ENCODE data around the gene PTBP1. TPM values are rescaled to one million over a fixed set of nuclear protein-coding genes. Genes with fewer than 3 reads are reported as not detected.
"Not testable (repeated sequence)": the region's sequence is repeated elsewhere in the genome, so short reads cannot be mapped to it uniquely, and the experiment has no call there.

The PTBP1 gene
- total RNA-seq, 1 experiment from 2014 or later, result 425 TPM

DNA sequence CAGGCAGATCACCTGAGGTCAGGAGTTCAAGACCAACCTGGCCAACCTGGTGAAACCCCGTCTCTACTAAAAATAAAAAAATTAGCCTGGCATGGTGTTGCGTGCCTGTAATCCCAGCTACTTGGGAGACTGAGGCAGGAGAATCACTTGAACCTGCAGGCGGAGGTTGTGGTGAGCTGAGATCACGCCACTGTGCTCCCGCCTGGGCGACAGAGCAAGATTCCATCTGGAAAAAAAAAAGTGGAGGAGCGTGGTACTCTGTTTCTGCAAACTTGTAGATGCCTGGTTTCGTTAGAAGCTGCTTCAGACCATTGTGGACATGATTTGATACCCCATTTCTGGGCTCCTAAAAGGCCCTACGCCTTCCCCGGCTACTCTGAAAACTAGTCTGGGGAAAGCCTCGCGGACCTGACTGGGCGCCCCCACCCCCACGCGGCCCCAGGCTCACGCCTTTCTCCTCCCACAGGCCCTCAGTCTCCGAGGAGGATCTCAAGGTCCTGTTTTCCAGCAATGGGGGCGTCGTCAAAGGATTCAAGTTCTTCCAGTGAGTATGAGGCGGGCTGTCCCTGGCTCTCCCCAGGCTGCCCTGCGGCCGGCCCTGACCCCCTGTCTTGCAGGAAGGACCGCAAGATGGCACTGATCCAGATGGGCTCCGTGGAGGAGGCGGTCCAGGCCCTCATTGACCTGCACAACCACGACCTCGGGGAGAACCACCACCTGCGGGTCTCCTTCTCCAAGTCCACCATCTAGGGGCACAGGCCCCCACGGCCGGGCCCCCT lies 13.0 kb downstream of the PTBP1 start:
- DNase-seq (ENCODE audit: low read depth), result no peak

DNA sequence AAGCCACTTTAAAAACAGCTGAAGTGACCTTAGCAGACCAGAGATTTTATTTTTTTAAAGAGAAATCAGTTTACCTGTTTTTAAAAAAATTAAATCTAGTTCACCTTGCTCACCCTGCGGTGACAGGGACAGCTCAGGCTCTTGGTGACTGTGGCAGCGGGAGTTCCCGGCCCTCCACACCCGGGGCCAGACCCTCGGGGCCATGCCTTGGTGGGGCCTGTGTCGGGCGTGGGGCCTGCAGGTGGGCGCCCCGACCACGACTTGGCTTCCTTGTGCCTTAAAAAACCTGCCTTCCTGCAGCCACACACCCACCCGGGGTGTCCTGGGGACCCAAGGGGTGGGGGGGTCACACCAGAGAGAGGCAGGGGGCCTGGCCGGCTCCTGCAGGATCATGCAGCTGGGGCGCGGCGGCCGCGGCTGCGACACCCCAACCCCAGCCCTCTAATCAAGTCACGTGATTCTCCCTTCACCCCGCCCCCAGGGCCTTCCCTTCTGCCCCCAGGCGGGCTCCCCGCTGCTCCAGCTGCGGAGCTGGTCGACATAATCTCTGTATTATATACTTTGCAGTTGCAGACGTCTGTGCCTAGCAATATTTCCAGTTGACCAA lies 13.7 kb downstream of the PTBP1 start:
- no peak for DNase-seq (ENCODE audit: low read depth)

DNA sequence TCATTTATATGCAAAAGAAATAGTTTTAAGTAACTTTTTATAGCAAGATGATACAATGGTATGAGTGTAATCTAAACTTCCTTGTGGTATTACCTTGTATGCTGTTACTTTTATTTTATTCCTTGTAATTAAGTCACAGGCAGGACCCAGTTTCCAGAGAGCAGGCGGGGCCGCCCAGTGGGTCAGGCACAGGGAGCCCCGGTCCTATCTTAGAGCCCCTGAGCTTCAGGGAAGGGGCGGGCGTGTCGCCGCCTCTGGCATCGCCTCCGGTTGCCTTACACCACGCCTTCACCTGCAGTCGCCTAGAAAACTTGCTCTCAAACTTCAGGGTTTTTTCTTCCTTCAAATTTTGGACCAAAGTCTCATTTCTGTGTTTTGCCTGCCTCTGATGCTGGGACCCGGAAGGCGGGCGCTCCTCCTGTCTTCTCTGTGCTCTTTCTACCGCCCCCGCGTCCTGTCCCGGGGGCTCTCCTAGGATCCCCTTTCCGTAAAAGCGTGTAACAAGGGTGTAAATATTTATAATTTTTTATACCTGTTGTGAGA lies 14.3 kb downstream of the PTBP1 start:
- DNase-seq (ENCODE audit: low read depth), result no peak

DNA sequence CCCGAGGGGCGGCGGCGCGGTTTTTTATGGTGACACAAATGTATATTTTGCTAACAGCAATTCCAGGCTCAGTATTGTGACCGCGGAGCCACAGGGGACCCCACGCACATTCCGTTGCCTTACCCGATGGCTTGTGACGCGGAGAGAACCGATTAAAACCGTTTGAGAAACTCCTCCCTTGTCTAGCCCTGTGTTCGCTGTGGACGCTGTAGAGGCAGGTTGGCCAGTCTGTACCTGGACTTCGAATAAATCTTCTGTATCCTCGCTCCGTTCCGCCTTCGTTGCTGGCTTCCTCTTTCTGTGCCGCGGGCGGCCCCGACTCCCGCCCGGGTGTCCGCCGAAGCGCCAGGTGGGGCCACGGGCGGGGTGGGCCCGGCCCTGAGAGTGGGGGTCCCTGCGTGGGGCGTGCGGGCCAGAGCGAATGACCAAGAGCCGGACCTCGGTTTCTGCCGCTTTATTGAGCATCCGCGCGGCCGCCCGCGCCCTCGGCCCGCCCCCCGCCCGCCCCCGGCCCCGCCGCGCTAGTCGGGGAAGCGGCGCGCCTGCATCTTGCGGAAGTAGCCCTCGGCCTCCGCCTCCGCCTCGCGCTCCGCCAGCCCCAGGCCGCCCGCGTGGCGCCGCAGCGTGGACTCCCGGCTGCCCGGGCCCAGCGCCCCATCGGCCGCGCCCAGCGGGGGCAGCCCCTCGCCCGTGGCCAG lies 14.9 kb downstream of the PTBP1 start:
- no peak for DNase-seq (ENCODE audit: low read depth)

DNA sequence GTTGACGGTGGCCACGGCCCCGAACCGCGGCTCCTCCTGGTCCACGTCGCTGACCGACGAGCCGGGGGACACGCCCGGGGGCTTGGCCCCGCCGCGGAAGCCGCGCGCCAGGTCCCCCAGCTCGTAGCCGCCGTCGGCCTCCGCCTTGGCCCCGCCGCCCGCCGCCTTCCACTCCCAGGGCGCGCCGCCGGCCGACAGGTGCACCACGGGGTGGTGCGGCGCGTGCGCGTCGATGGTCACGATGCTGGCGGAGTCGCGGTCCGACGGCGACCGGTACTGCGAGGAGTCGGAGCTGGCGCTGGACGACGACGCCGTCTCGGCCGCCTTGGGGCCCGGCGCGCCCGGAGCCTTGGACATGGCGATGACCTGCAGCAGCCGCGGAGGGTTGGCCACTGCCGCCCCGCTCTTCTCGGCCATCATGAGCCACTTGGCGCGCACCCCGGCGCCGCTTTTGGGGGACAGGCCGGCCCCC lies 15.5 kb downstream of the PTBP1 start:
- DNase-seq (ENCODE audit: low read depth), result no peak

DNA sequence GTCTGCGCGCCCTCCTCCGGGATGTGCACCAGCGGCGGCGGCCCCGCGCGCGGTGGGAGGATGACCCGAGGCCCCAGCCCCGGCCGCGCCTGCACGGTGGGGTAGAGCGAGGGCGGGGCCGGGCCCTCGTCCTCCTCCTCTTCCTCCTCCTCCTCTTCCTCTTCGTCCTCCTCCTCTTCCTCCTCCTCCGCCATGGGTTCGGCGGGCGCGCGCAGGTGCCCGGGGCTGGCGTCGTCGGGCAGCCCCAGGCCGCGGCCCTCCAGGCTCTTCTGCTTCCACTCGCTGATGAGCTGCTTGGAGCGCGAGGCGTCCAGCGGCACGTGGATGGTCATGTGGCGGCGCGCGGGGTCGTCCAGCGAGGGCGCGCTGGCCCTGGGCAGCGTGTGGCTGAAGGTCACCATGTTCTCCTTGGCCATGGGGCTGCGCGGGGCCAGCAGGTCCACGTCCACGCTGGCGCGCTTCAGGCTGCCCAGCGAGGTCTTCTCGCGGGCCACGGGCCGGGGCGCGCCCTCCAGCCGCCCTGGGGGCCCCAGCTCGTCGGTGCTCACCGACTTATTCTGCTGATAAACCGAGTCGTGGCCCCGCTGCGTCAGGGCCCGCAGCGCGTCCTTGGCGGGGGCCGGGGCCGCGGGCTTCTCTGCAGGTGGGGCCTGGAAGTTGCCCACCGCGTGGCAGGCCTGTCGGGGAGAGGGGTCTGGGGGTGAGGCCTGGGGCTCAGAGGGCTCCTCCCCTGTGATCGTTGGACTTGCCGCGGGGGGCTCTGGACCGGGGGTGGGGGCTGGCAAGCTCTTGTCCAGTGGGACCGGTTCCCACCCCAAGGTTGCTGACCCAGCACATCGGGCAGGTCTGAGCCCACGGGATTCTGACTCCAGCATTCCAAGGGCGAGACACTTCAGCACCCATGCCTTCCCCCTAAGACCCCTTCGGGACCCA lies 16.2 kb downstream of the PTBP1 start:
- no peak for DNase-seq (ENCODE audit: low read depth)

DNA sequence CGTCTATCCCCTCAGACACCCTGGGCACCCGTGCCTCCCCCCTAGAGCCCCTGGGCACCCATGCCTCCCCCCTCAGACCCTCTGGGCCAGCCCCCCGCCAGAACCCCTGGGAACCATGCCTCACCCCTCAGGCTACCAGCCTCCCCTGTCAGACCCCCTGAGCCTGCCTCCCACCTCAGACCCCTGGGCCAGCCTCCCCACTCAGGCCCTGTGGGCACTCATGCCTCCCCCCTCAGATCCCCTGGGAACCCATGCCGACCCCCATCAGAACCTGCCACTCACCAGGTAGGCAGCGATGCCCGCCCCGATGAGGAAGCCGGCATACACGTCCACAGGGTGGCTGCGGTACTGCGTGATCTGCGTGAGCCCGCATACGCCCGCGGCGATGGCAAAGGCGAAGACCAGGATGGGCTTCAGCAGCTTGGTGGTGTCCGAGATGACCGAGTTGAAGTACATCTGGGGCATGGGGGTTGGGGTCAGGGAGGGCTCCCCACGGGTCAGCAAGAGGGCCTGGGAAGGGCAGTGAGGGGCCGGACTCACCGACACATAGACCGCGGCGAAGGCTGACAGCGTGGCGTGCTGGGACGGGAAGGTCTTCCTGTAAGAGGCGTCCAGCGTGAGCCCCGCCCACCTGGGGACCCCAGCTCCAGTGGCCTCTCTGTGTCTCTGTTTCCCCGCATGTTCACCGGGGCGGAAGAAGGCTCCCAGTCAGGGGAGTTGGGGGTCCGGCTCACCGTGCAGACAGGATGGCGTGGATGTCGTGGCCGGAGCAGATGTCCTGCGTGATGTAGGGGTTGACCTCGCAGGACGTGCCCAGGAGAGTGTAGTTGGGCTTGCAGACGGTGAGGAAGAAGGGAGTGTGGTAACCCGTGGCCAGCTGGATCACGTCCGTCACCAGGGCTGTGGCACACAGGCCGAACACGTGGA lies 17.2 kb downstream of the PTBP1 start:
- DNase-seq (ENCODE audit: low read depth), result no peak

DNA sequence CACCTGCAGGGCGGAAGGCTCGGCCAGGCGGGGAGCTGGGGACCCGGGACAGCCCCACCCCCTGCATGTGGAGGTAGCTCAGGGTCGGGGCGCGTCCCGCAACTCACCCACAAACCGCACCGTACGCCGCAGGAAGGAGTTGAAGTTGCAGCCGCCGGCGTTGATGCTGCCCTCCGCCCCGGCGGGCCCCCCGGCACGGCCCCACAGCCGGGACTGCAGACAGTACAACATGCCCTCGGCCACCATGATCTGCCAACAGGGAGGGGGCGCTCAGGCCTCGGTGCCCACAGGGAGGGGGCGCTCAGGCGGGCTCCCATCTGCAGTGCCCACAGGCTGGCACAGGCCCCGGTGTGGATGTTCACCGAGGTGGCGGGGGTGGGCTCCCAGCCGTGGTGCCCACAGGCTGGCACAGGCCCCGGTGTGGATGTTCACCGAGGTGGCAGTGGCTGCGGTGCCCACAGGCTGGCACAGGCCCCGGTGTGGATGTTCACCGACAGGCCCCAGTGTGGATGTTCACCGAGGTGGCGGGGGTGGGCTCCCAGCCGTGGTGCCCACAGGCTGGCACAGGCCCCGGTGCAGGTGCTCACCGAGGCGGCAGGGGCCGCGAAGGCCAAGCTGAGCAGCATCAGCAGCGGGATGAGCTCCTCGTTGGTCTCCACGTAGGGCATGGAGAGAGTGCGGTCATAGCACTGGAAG lies 18.0 kb downstream of the PTBP1 start:
- DNase-seq (ENCODE audit: low read depth), result no peak

DNA sequence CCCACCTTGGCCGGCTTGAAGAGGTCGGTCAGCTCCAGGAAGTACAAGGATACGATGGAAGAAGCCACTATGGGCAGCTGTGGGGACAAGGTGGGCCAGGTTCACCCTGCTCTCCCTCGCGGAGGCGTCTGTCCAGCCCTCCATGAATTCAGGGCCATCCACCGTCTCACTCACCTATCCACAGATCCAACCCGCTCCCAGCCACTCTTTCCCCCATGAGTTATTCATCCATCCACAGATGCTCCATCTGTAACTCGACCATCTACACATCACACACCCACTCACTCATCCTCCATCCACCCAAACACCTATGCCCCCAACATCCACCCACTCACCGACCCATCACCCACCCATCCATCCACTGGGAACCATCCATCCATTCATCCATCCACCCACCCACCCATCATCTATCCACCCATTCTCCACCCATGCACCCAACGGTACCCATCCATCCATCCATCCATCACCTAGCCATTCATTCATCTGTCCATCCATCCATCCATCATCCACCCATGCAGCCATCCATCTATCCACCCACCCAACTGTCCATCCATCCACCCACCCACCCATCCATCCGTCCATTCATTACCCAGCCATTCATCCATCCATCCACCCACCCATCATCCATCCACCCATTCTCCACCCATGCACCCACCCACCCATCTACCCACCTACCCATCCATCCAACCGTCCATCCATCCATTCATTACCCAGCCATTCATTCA lies 18.7 kb downstream of the PTBP1 start:
- no peak for DNase-seq (ENCODE audit: low read depth)

DNA sequence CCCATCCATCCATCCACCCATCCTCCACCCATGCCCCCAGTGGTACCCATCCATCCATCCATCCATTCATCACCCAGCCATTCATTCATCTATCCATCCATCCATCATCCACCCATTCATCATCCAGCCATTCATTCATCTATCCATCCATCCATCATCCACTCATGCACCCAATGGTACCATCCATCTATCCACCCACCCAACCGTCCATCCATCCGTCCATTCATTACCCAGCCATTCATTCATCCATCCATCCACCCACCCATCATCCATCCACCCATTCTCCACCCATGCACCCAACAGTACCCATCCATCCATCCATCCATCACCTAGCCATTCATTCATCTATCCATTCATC lies 19.2 kb downstream of the PTBP1 start:
- no peak for DNase-seq (ENCODE audit: low read depth)

DNA sequence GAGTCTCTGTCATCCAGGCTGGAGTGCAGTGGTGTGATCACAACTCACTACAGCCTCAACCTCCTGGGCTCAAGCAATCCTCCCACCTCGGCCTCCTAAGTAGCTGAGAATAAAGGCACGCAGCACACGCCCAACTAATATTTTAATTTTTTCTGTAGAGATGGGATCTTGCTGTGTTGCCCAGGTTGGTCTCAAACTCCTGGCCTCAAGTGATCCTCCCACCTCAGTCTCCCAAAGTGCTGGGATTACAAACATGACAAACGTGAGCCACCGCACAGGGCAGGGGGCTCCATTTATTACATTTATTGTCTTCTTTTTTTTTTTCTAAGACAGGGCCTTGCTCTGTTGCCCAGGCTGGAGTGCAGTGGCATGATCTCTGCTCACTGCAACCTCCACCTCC lies 23.0 kb downstream of the PTBP1 start:
- DNase-seq (ENCODE audit: low read depth), result not testable (repeated sequence)

DNA sequence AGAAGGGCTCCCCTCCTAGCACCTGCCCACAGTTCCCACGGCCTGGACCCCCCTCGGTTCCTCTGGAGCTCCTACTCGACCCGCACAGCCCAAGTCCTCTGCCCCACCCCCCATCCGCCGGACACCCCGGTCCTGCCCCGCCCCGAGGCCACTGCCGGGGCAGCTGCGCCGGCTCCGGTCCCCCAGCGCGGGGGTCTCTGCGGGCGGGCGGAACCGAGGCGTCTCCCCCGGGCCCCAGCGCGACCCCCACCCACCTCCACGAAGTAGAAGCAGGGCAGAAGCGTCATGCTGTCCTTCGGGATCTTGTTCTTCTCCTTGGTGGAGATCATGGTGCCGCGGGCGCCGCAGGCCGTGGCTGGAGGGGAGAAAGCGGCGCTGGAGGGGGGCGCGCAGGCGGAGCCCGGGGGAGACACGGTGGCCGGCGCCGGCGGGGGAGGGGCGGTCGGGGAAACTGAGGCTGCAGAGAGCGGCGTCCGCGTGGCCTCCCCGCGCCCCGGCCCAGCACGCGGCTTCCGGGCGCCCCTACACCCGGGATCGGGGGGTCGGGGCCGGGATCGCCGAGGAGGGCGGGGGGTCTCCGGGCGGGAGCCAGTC lies 24.1 kb downstream of the PTBP1 start:
- DNase-seq (ENCODE audit: low read depth), result no peak

DNA sequence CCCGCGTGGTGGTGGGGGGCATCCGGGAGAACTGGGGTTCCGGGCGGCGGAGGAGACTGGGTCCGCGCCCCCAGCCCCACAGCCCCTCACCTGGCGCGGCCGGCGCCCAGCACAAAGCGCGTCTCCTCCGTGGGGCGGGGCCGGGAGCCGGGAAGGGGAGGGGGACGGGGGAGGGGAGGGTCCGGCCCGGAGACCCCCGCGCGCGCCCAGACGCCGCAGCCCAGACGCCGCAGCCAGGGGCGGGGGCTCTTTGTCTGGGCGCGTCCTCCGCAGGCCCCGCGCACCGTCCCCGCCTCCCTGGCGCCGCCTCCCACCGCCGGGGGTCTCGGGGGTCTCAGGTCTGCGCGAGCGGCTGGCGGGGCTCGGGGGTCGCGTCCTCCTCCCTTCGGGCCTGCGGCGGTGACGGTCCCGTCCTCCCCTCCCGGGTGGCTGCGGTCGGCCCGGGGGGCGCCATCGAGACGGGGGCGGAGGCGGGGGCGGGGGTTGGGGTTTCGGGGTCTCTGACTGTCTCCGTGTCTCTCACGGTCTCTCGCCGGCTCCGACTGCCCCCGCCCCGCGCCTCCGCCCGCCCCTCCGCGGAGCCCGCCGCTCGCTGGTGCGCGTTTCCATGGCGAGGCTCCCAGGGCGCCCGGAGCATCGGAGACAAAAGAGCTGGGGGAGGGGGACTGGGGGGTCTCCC lies 24.7 kb downstream of the PTBP1 start, which contains the start of gene PLPPR3:
Gene PLPPR3, minus strand, starts transcription at position 131 of the 679 bp plus-strand sequence. CDS start 396 bp downstream, outside the sequence.
- DNase-seq (ENCODE audit: low read depth), result no peak

DNA sequence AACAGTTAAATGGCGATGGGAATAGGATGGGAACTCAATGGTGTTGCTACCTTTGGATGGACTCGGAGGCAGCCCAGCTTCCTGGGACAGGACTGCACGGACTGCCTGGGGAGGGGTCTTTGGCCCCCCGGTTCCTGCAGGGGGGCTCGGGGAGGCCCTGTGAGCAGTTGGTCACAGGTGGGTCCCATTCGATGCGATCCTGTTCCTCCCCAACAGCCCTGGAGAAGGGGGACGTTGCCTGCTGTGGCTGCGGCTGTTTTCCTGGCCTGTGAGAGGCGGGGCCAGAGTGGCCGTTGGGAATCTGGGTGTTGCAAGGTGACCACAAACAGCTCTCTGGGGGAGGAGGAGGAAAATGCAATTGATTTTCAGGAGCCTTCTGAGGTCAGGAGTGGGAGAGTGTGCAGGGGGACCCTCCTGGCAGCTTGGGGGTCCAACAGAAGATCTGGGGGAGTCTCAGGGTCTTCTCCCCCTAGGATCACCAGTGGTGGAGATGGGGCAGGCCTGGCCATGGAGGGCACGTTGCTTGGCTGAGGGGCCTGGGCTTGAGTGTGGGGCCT lies 26.4 kb downstream of the PTBP1 start:
- peak; percentile 47 for DNase-seq (ENCODE audit: low read depth)

DNA sequence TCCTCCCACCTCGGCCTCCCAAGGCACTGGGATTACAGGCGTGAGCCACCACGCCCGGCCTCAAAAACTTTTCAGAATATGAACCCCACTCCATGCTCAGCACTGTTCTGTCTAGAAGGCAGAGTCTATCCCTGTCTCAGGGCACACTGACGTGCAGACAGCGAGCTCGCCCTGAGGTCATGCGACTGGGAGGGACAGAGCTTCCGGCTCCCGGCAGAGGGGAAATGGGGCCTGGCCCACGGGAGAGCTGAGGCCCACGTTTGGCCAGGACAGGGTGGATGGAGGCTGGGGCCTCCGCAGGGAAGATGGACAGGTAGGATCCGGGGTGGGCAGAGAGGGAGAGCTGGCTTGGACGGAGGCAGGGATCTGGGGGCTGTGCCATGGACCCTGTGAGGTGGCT lies 27.6 kb downstream of the PTBP1 start:
- DNase-seq (ENCODE audit: low read depth), result no peak

DNA sequence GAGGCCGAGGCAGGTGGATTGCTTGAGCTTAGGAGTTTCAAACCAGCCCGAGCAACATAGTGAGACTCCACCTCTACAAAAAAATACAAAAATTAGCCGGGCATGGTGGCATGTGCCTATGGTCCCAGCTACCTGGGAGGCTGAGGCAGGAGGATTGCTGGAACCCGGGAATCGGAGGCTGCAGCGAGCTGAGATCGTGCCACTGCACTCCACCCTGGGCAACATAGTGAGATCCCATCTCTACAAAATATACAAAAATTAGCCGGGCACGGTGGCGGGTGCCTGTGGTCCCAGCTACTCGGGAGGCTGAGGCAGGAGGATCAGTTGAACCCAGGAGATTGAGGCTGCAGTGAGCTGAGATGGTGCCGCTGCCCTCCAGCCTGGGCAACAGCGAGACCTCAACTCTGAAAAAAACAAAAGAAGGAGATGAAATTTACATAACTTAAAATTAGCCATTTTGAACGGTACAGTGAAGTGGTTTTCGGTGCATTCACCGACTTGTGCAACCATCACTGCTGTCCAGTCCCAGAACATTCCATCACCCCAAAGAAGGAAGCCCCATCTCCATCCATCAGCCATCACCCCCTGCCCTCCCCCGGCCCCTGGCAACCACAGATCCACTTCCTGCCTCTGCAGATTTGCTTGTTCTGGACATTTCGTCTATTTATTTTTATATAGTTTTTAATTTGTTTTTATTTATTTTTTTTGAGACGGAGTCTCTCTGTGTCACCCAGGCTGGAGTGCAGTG lies 28.8 kb downstream of the PTBP1 start:
- DNase-seq (ENCODE audit: low read depth), result no peak

DNA sequence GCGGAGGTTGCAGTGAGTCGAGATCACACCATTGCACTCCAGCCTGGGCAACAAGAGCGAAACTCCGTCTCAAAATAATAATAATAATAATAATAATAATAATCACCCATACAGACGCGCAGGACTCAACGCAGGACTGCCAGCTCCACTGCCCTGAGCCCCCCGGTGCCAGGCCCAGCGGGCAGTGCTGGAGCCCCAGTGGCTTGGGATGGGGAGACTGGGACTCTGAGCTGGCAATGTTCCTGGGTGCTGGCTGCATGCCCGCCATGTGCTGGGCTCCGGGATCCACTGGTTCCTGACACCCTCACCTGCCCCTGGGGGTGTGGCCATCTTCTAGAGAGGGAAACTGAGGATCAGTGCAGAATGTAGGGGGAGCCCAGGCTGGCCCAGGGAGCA lies 30.1 kb downstream of the PTBP1 start:
- no peak for DNase-seq (ENCODE audit: low read depth)

Data from LHCN-M2 (cell line).